Measurements from ENCODE around the gene EEF2. TPM values are rescaled to one million over a fixed set of nuclear protein-coding genes. Genes with fewer than 3 reads are reported as not detected.
A peak's percentile ranks its signal among the peaks of the same experiment; 100 is the strongest.
"Not testable (repeated sequence)": the region's sequence is repeated elsewhere in the genome, so short reads cannot be mapped to it uniquely, and the experiment has no call there.

Gene EEF2
- total RNA-seq, 2 donors from 2014 or later = 1,268 to 1,436 TPM

GRCh38 chr19:4014541-4015491 is 29.6 kb upstream of the EEF2 start:
- Histone ChIP-seq H3K27ac (peak overlapping the region; percentile 47 to 53), H3K9me3 (no peaks in the 10 kb centered on the region), H3K27me3 (replicated peaks; ENCODE audit: insufficient read depth) (no peaks in the 10 kb centered on the region), H3K4me3 (peak overlapping the region; percentile 50), H3K4me1 (ENCODE audit: control insufficient read depth in 1 of 2, low read depth in 2 of 2) (peaks cover 17 to 51% of the 10 kb centered on the region in 2 donors), H3K36me3 (peaks cover 11% of the 10 kb centered on the region)
- TF ChIP-seq CTCF (IDR thresholded peaks at IDR 0.05) = no peak
- DNase-seq (ENCODE audit: low spot score) (no peak), ATAC-seq (ENCODE audit: insufficient number of reproducible peaks, low FRiP score, low read depth) (no peak)

- Histone ChIP-seq H3K27ac (no peak overlapping the region), H3K4me1 (ENCODE audit: control insufficient read depth in 1 of 2, low read depth in 2 of 2) (peaks cover 25 to 51% of the 10 kb centered on the region in 2 donors), H3K27me3 (replicated peaks; ENCODE audit: insufficient read depth) (no peaks in the 10 kb centered on the region), H3K4me3 (no peak overlapping the region), H3K36me3 (peaks cover 11% of the 10 kb centered on the region), H3K9me3 (no peaks in the 10 kb centered on the region)
- no peak for DNase-seq (ENCODE audit: low spot score)
- TF ChIP-seq CTCF (IDR thresholded peaks at IDR 0.05) = no peak
- no peak for ATAC-seq (ENCODE audit: insufficient number of reproducible peaks, low FRiP score, low read depth)
Observed at GRCh38 chr19:4013886-4014540, 28.8 kb upstream of the EEF2 start.

- no peak for TF ChIP-seq CTCF (IDR thresholded peaks at IDR 0.05)
- Histone ChIP-seq H3K27ac (no peak overlapping the region), H3K36me3 (peaks cover 11% of the 10 kb centered on the region), H3K9me3 (no peaks in the 10 kb centered on the region), H3K27me3 (replicated peaks; ENCODE audit: insufficient read depth) (no peaks in the 10 kb centered on the region), H3K4me1 (ENCODE audit: control insufficient read depth in 1 of 2, low read depth in 2 of 2) (peaks cover 33 to 59% of the 10 kb centered on the region in 2 donors), H3K4me3 (no peak overlapping the region)
- no peak for DNase-seq (ENCODE audit: low spot score)
- ATAC-seq (ENCODE audit: insufficient number of reproducible peaks, low FRiP score, low read depth) = no peak
Observed at GRCh38 chr19:4012975-4013634, 27.8 kb upstream of the EEF2 start.

GRCh38 chr19:4012092-4012974 is 27.1 kb upstream of the EEF2 start:
- Histone ChIP-seq H3K4me1 (ENCODE audit: control insufficient read depth in 1 of 2, low read depth in 2 of 2) (peaks cover 33 to 59% of the 10 kb centered on the region in 2 donors), H3K27ac (no peak overlapping the region), H3K27me3 (replicated peaks; ENCODE audit: insufficient read depth) (no peaks in the 10 kb centered on the region), H3K4me3 (no peak overlapping the region), H3K9me3 (no peaks in the 10 kb centered on the region), H3K36me3 (peaks cover 11% of the 10 kb centered on the region)
- DNase-seq (ENCODE audit: low spot score) (no peak), ATAC-seq (ENCODE audit: insufficient number of reproducible peaks, low FRiP score, low read depth) (no peak)
- TF ChIP-seq CTCF (IDR thresholded peaks at IDR 0.05) = no peak

- not testable (repeated sequence) for H3K4me3 ChIP-seq; H3K27ac ChIP-seq; H3K27me3 ChIP-seq (replicated peaks; ENCODE audit: insufficient read depth); H3K9me3 ChIP-seq; DNase-seq (ENCODE audit: low spot score); ATAC-seq (ENCODE audit: insufficient number of reproducible peaks, low FRiP score, low read depth)
- H3K4me1 ChIP-seq (ENCODE audit: control insufficient read depth in 1 of 2, low read depth in 2 of 2) = peaks cover 36 to 64% of the 10 kb centered on the region in 2 donors
- peaks cover 11% of the 10 kb centered on the region for H3K36me3 ChIP-seq
Observed at GRCh38 chr19:4011430-4011829, 26.2 kb upstream of the EEF2 start.

Measured in thoracic aorta (tissue), 2 donors.